Upper lobe of left lung (tissue), 6 donors: ENCODE data around the gene NANS. TPM values are rescaled to one million over a fixed set of nuclear protein-coding genes. Genes with fewer than 3 reads are reported as not detected.
"Not testable (repeated sequence)": the region's sequence is repeated elsewhere in the genome, so short reads cannot be mapped to it uniquely, and the experiment has no call there.

Experiments
- ATAC-seq, 2 donors: fragments of 200-7000 bp; cut with Tn5 transposase; one replicate each; pipeline ENCODE4 v1.9.1; 2022; ENCODE audit warnings: mild to moderate bottlenecking in 2 of 2, moderate library complexity in 2 of 2; ENCODE audit not compliant: low FRiP score in 2 of 2
- DNase-seq, 2 donors: peaks; one replicate each; pipeline ENCODE4 v3.0.0-alpha.2; 2019 to 2020
- H3K27ac ChIP-seq, 4 donors: fragments of 200-600 bp; sonication (generic); one replicate each; pipeline ENCODE4 v1.5.1; 2016 to 2019
- H3K27me3 ChIP-seq, 4 donors: fragments of 200-600 bp; sonication (generic); one replicate each; pipeline ENCODE4 v1.5.1; 2017 to 2019
- H3K36me3 ChIP-seq, 4 donors: fragments of 200-600 bp; sonication (generic); one replicate each; pipeline ENCODE4 v1.5.1; 2016 to 2019
- H3K4me1 ChIP-seq, 4 donors: fragments of 200-600 bp; sonication (generic); one replicate each; pipeline ENCODE4 v1.5.1; 2018 to 2019
- H3K4me3 ChIP-seq, 4 donors: fragments of 200-600 bp; sonication (generic); one replicate each; pipeline ENCODE4 v1.5.1; 2017 to 2019; ENCODE audit warnings: mild to moderate bottlenecking in 2 of 4, moderate library complexity in 1 of 4
- H3K9me3 ChIP-seq, 4 donors: fragments of 200-600 bp; sonication (generic); one replicate each; pipeline ENCODE4 v1.5.1; 2018 to 2019
- EP300 ChIP-seq, 4 donors: sonication (generic); formaldehyde crosslinking; IDR thresholded peaks; one replicate each; pipeline ENCODE4 v1.5.1; 2017; ENCODE audit warnings: antibody characterized with exemption in 4 of 4, control low read depth in 2 of 4
- POLR2A ChIP-seq, 4 donors: fragments of 450-650 bp; IDR thresholded peaks; one replicate each; pipeline ENCODE4 v1.5.1; 2016 to 2017; ENCODE audit warnings: antibody characterized with exemption in 4 of 4, mild to moderate bottlenecking in 2 of 4
- POLR2AphosphoS5 ChIP-seq, 2 donors: sonication (generic); formaldehyde crosslinking; IDR thresholded peaks; one replicate each; pipeline ENCODE4 v1.5.1; 2017; ENCODE audit warnings: antibody characterized with exemption in 2 of 2
- WGBS, 2 donors: methylation state at CpG; one replicate each; pipeline ENCODE4 v1.1.5; 2017 to 2018; 5-methylcytosine and 5-hydroxymethylcytosine counted together
- total RNA-seq, 6 donors: library from RNA; depleted of rRNA in 4 of 6; stranded (reverse); fragments of >200 nt in 4 of 6; gene quantifications; one replicate each; pipeline versions ENCODE4 v1.1.0 to v1.2.1, GENCODE V29; 2016 to 2021
- TF ChIP-seq, protein P1 (sequence below), 6 experiments: fragments of 450-650 bp in 4 of 6; fragments of 200-600 bp in 2 of 6; sonication (generic) in 2 of 6; IDR thresholded peaks; one replicate each; pipeline ENCODE4 v1.5.1; 2016 to 2019; ENCODE audit warnings: antibody characterized with exemption in 6 of 6
- donor health status: DM: no; HTN: no; CAD: no; lungs with moderate emphysema.
- donor health status: DM: no; HTN: yes; CAD: no; lungs with severe emphysema.

NANS gene
- total RNA-seq, 6 donors from 2014 or later: 41.4 to 75.5 (median 60.7) TPM

- Histone ChIP-seq H3K27ac (peak overlapping the region in 3 of 4 donors; percentile 17 to 74 (median 69)), H3K36me3 (peaks cover 0 to 35% (median 23%) of the 10 kb centered on the region in 4 donors), H3K4me1 (peaks cover 17 to 51% (median 36%) of the 10 kb centered on the region in 4 donors), H3K4me3 (no peak overlapping the region), H3K9me3 (no peaks in the 10 kb centered on the region), H3K27me3 (no peaks in the 10 kb centered on the region)
- peak in 1 of 2 donors; percentile 76 for ATAC-seq
- no peak for DNase-seq
- TF ChIP-seq, protein P1, sequence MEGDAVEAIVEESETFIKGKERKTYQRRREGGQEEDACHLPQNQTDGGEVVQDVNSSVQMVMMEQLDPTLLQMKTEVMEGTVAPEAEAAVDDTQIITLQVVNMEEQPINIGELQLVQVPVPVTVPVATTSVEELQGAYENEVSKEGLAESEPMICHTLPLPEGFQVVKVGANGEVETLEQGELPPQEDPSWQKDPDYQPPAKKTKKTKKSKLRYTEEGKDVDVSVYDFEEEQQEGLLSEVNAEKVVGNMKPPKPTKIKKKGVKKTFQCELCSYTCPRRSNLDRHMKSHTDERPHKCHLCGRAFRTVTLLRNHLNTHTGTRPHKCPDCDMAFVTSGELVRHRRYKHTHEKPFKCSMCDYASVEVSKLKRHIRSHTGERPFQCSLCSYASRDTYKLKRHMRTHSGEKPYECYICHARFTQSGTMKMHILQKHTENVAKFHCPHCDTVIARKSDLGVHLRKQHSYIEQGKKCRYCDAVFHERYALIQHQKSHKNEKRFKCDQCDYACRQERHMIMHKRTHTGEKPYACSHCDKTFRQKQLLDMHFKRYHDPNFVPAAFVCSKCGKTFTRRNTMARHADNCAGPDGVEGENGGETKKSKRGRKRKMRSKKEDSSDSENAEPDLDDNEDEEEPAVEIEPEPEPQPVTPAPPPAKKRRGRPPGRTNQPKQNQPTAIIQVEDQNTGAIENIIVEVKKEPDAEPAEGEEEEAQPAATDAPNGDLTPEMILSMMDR (IDR thresholded peaks at IDR 0.05): no peak
- TF ChIP-seq POLR2AphosphoS5 (IDR thresholded peaks at IDR 0.05): no peak
- no peak for TF ChIP-seq EP300 (IDR thresholded peaks at IDR 0.05)
- TF ChIP-seq POLR2A (IDR thresholded peaks at IDR 0.05): no peak
- 30 to 42% methylated on average over 6 of the region's 6 CpGs for WGBS, 2 donors
Observed at GRCh38 chr9:98075332-98075805, 18.8 kb downstream of the NANS start.

DNA sequence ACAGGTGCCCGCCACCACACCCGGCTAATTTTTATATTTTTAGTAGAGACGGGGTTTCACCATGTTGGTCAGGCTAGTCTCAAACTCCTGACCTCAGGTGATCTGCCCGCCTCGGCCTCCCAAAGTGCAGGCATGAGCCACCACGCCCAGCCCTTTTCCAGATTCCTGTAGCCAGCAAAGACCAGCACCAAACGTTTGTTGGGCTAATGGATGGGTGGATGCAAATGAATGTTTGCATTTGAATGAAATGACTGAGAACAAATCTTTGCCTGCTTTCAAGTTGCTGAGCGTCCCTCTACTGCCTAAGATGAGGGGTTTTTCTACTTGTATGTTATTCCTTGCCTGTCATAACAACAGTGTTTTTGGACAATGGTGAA lies 20.0 kb downstream of the NANS start:
- Histone ChIP-seq H3K36me3 (peaks cover 5 to 46% (median 31%) of the 10 kb centered on the region in 4 donors), H3K27ac (peak overlapping the region in 2 of 4 donors; percentile 47 to 69), H3K4me1 (peaks cover 17 to 55% (median 35%) of the 10 kb centered on the region in 4 donors)
- not testable (repeated sequence) for DNase-seq, H3K4me3 ChIP-seq, H3K9me3 ChIP-seq, ATAC-seq, H3K27me3 ChIP-seq
- WGBS, 2 donors: 88 to 90% methylated on average over 8 of the region's 8 CpGs

- peaks cover 20 to 39% (median 23%) of the 10 kb centered on the region in 4 donors for H3K4me1 ChIP-seq
- H3K27me3 ChIP-seq: no peaks in the 10 kb centered on the region
- peaks cover 7 to 70% (median 49%) of the 10 kb centered on the region in 4 donors for H3K36me3 ChIP-seq
- WGBS, 2 donors: 84 to 86% methylated on average over 5 of the region's 5 CpGs
- TF ChIP-seq POLR2A (IDR thresholded peaks at IDR 0.05) (no peak), EP300 (IDR thresholded peaks at IDR 0.05) (no peak), POLR2AphosphoS5 (IDR thresholded peaks at IDR 0.05) (no peak)
- TF ChIP-seq, protein P1 (IDR thresholded peaks at IDR 0.05): no peak
- H3K27ac ChIP-seq: no peak overlapping the region
- DNase-seq (no peak), ATAC-seq (no peak)
- H3K4me3 ChIP-seq: no peak overlapping the region
- H3K9me3 ChIP-seq: no peaks in the 10 kb centered on the region
Observed at GRCh38 chr9:98078895-98079294, 22.4 kb downstream of the NANS start.

- no peaks in the 10 kb centered on the region for H3K9me3 ChIP-seq
- no peak for TF ChIP-seq EP300 (IDR thresholded peaks at IDR 0.05)
- TF ChIP-seq POLR2AphosphoS5 (IDR thresholded peaks at IDR 0.05): no peak
- no peak for TF ChIP-seq POLR2A (IDR thresholded peaks at IDR 0.05)
- TF ChIP-seq, protein P1 (IDR thresholded peaks at IDR 0.05): no peak
- 91 to 100% methylated on average over 1 of the region's 1 CpG for WGBS, 2 donors
- H3K27ac ChIP-seq: no peak overlapping the region
- peaks cover 7 to 25% (median 10%) of the 10 kb centered on the region in 4 donors for H3K4me1 ChIP-seq
- peaks cover 7 to 81% (median 59%) of the 10 kb centered on the region in 4 donors for H3K36me3 ChIP-seq
- no peak for ATAC-seq
- H3K27me3 ChIP-seq: no peaks in the 10 kb centered on the region
- H3K4me3 ChIP-seq: no peak overlapping the region
- no peak for DNase-seq
Observed at GRCh38 chr9:98080326-98080725, 23.8 kb downstream of the NANS start.

GRCh38 chr9:98080780-98081179 lies 24.2 kb downstream of the NANS start:
- TF ChIP-seq POLR2A (IDR thresholded peaks at IDR 0.05) (no peak), EP300 (IDR thresholded peaks at IDR 0.05) (no peak), POLR2AphosphoS5 (IDR thresholded peaks at IDR 0.05) (no peak)
- TF ChIP-seq, protein P1 (IDR thresholded peaks at IDR 0.05): no peak
- Histone ChIP-seq H3K4me3 (no peak overlapping the region), H3K27me3 (no peaks in the 10 kb centered on the region), H3K36me3 (peaks cover 7 to 81% (median 62%) of the 10 kb centered on the region in 4 donors), H3K27ac (peak overlapping the region in 2 of 4 donors; percentile 16), H3K9me3 (no peaks in the 10 kb centered on the region), H3K4me1 (peaks cover 4 to 20% (median 10%) of the 10 kb centered on the region in 4 donors)
- DNase-seq: peak in 1 of 2 donors; percentile 55
- WGBS, 2 donors: 93 to 95% methylated on average over 10 to 12 of the region's 12 CpGs
- no peak for ATAC-seq
